GM18868 (cell line): Measurements from ENCODE around the gene HRH3.

Experiments
- ATAC-seq: cut with Tn5 transposase; IDR thresholded peaks from one replicate; pipeline ENCODE4 v1.9.1; 2021; ENCODE audit warnings: mild to moderate bottlenecking, moderate library complexity; ENCODE audit not compliant: unreplicated experiment

Gene HRH3

DNA sequence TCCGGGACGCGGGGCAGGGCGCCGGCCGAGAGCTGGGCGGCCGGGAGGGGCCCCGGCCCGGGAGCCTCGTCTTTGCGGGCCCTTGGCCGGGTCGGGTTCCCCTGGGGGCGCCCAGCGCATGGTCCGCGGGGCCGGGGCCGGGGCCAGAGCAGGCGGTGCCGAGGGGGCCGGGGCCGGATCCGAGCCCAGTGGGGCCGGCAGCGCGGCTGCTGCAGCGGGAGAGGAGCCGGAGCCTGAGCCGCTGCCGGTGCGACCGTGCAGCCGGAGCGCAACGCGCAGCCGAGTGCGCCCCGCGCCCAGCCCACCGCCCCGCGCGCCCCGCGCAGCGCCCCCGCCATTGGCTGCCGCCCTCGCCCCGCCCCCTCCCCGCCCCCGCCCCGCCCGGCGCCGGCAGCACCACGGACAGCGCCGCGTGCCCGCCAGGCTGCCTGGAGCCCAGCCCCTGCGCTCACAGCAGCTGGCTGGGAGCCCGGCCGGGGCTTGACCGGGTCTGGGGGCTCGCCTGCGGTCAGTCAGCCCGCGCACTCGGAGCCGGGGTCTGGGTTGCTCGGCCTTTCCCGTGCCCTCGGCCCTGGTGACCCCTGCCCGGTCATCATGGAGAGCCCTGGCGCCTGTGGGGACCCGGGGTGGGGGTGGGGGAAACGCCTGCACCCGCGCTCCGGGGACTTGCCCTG lies at the start of gene HRH3:
TSS of gene HRH3 (minus strand) at position 287 of the 674 bp plus-strand sequence. CDS start 308 bp downstream, outside the sequence.
- no peak for ATAC-seq

GRCh38 chr20:62269871-62270270 lies 49.8 kb upstream of the HRH3 start:
- no peak for ATAC-seq

- ATAC-seq: no peak
Measured at GRCh38 chr20:62269378-62269777, 49.3 kb upstream of the HRH3 start.

DNA sequence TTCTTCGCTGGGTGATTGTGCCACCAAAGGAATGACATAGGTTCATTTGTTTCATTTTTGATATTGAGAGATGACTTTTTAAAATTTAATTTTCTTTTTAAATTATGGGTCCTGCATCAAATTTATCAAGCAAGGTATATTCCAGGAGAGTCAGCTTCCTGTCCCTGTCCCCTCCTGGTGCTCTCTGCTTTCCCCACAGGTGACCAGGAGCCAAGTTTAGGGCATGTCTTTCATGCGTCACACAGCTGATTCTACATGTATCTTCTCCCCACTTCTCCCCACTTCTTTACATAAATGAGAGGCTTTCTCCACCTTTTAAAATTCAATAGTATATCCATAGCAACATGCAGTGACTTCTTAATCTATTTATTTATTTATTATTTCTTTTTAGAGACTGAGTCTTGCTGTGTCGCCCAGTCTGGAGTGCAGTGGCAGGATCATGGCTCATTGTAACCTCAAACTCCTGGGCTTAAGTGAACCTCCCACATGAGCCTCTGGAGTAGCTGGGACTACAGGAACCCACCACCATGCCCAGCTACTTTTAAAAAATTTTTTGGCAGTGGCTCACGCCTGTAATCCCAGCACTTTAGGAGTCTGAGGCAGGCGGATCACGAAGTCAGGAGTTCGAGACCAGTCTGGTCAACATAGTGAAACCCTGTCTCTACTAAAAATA lies 48.3 kb upstream of the HRH3 start:
- ATAC-seq: no peak

- ATAC-seq: no peak
Measured at GRCh38 chr20:62267543-62267942, 47.5 kb upstream of the HRH3 start.

DNA sequence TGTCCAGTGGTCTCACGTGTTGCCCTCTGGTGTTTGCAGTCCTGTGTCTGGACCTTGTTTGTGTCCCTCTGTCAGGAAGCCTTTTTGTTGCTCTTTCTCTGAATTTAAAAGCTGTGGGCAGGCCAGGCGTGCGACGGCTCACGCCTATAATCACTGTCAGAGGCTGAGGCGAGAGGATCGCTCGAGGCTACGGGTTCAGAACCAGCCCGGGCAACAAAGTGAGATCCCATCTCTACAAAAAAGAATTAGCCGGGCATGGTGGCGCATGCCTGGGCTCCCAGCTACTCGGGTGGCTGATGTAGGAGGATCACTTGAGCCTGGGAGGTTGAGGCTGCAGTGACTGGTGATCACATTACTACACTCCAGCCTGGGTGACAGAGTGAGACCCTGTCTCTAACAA lies 46.8 kb upstream of the HRH3 start:
- ATAC-seq: no peak

DNA sequence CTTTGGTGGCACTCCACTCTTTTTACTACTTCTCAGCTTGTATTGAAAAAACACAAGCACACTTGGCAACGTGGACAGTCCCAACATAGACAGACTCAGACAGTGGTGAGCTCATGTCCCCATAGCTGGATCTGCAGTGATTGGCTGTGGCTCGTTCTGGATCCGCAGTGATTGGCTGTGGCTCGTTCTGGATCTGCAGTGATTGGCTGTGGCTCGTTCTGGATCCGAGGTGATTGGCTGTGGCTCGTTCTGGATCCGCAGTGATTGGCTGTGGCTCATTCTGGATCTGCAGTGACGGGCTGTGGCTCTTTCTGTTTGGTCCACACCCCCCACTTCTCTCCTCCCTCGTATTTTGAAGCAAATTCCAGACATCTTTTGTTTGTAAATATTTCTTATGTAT lies 46.3 kb upstream of the HRH3 start:
- ATAC-seq: no peak

DNA sequence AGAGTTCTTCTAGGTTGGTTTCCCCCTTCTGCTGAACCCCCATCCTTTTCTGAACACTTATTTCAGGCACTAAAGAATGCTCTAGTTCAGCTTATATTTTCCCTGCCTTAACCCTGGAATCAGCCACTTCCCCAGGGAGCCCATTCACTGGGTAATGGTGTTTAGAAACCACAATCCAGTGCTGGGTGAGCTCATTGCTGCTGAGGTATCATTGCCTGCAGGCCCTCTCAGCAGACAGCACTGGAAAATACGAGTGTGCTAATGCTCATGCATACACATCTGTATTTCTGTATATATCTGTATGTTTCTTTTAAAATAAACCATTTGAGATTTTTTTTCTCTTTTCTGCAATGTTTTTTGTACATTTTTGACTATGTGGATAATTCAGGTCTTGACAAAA lies 45.3 kb upstream of the HRH3 start:
- ATAC-seq: no peak

GRCh38 chr20:62263396-62263795 lies 43.3 kb upstream of the HRH3 start:
- no peak for ATAC-seq

GRCh38 chr20:62262064-62262463 lies 42.0 kb upstream of the HRH3 start:
- ATAC-seq: no peak

DNA sequence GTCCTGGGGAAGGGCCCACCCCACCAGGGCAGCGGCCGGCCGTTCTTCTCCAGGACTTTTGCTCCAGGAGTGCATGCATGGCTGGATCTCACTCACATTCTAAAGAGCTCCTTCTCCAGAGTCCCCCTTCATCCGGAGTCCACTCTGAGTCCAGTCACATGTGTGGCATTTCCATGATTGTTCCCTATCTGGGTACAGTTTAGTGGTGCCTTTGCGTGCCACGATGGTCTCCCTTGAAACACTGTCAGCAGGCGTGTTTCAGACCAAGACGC lies 39.2 kb upstream of the HRH3 start:
- no peak for ATAC-seq

DNA sequence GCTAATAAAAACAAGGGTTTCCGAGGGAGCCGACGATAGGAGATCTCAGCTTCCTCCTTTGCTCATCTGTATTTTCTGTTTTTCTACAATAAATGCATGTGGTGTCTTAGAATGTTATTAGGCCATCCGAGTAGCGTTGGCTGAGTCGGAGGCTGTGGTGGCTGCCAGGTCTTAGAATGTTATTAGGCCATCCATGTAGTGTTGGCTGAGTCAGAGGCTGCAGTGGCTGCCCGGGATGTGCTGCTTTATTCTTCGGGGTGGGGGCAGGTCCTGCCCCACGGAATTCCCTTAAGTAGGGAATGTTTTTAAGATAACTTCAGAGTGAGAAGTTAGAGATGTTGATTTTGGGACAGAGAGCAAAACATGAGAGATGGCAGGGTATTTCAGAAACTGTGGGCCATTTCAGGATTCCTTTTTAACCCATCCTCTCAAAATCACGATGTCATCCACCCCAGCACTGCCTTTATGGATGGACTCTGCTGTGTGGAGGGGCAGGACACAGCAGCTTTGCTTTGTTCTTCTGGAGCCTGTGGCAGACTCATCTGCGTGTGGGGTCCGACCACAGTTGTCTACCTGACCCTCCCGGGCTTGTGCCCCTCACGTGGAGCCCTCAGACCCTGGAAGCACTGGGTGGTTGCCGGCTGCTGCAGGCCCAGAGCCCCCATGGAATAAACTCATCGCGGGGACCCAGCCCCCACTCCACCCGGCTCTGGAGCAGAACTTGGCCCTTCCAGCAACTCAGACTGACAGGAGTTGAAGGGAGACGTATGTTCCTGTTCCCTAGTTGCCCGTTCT lies 38.6 kb upstream of the HRH3 start:
- ATAC-seq: no peak

GRCh38 chr20:62255976-62256375 lies 35.9 kb upstream of the HRH3 start:
- no peak for ATAC-seq

GRCh38 chr20:62254021-62254724 lies 34.1 kb upstream of the HRH3 start:
- no peak for ATAC-seq

- ATAC-seq: no peak
Measured at GRCh38 chr20:62253398-62253797, 33.3 kb upstream of the HRH3 start.

- ATAC-seq: no peak
Measured at GRCh38 chr20:62252342-62252966, 32.4 kb upstream of the HRH3 start.

GRCh38 chr20:62248890-62249560 lies 28.9 kb upstream of the HRH3 start:
- ATAC-seq: no peak

- ATAC-seq: no peak
Measured at GRCh38 chr20:62246872-62247652, 27.0 kb upstream of the HRH3 start.

DNA sequence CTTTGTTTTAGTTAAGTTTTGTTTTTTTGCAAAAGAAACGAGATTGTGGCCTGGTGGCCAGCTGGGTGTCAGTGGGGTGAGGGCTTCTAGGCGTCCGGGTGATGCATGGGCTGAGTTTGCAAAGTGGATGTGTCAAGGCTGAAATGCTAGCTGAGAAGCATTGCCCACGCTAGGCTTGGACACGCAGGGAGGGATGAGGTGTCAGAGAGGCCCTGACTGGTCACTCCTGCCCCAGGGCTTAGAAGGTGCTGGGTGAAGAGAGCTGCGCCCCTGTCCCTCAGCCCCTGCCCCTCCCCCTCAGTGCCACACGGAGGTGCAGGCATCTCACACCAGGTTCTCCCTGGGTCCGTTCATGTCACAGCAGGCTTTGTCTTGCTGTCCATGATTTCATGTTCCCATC lies 26.4 kb upstream of the HRH3 start:
- ATAC-seq: no peak

- ATAC-seq: no peak
Measured at GRCh38 chr20:62245911-62246280, 25.8 kb upstream of the HRH3 start.
